HCT116 (cell line): ENCODE data around the gene CACNG1. TPM values are rescaled to one million over a fixed set of nuclear protein-coding genes. Genes with fewer than 3 reads are reported as not detected.

Source experiments
- ATAC-seq: fragments of 200-7000 bp; cut with Tn5 transposase; 2 replicates; pipeline ENCODE4 v1.9.1; 2020; ENCODE audit warnings: mild to moderate bottlenecking, moderate library complexity
- BruUV-seq: library from RNA; stranded (reverse); fragments of 400-500 nt; replicated peaks from 2 replicates; lab custom pipeline; 2021; lab: Mats Ljungman, UMichigan
- CTCF ChIA-PET: fragments of 300-600 bp; sonication (Branson Sonifier 250); formaldehyde crosslinking; loops from one replicate; lab custom pipeline; 2021; ENCODE audit warnings: antibody characterized with exemption; lab: Charles Lee
- POLR2A ChIA-PET: fragments of 300-600, 350-600 bp; sonication (Branson Sonifier 250); formaldehyde crosslinking; loops from one replicate; lab custom pipeline; 2021; ENCODE audit warnings: antibody characterized with exemption; lab: Charles Lee
- RAD21 ChIA-PET, 2 experiments: fragments of 300-600 bp; sonication (Branson Sonifier 250); formaldehyde crosslinking; loops; one replicate each; lab custom pipeline; 2023; ENCODE audit warnings: low total read pairs in 2 of 2; ENCODE audit not compliant: uncharacterized antibody in 2 of 2, unreplicated experiment in 2 of 2, low non-redundant PET in 1 of 2; lab: Charles Lee
- DNase-seq: peaks from one replicate; pipeline ENCODE4 v3.0.0-alpha.2; 2010; ENCODE audit warnings: low read depth, low spot score
- H2AFZ ChIP-seq: fragments of 200-600 bp; shearing (Covaris generic), sonication (generic); 2 replicates; pipeline ENCODE4 v1.6.1; 2017; ENCODE audit warnings: low read depth, mixed run types, mixed read lengths, antibody characterized with exemption, low read length; ENCODE audit not compliant: poor library complexity, severe bottlenecking
- H3K27ac ChIP-seq: 2 replicates; pipeline ENCODE4 v1.5.1; 2012; ENCODE audit warnings: low read depth, low read length
- H3K27me3 ChIP-seq: fragments of 200-600 bp; sonication (generic); 2 replicates; pipeline ENCODE4 v1.6.1; 2016; ENCODE audit warnings: mixed run types, low read length, mixed read lengths; ENCODE audit not compliant: insufficient read depth
- H3K36me3 ChIP-seq, 2 experiments: fragments of 200-500 bp in 1 of 2; fragments of 200-600 bp in 1 of 2; sonication (Bioruptor generic) in 1 of 2; sonication (generic) in 1 of 2; 2 replicates each; pipeline versions ENCODE4 v1.5.1 to v1.6.1; 2014 to 2016; ENCODE audit warnings: low read length in 2 of 2, inconsistent platforms in 1 of 2, mixed read lengths in 1 of 2, mixed run types in 1 of 2; ENCODE audit not compliant: insufficient read depth in 2 of 2, control insufficient read depth in 1 of 2
- H3K4me1 ChIP-seq, 2 experiments: fragments of 200-600 bp in 1 of 2; sonication (generic) in 1 of 2; 2 replicates each; pipeline versions ENCODE4 v1.5.1 to v1.6.1; 2012 to 2017; ENCODE audit warnings: low read length in 2 of 2, inconsistent platforms in 1 of 2, mild to moderate bottlenecking in 1 of 2, mixed read lengths in 1 of 2, mixed run types in 1 of 2, moderate library complexity in 1 of 2; ENCODE audit not compliant: insufficient read depth in 2 of 2, control insufficient read depth in 1 of 2
- H3K4me2 ChIP-seq: fragments of 200-600 bp; sonication (generic); 2 replicates; pipeline ENCODE4 v1.6.1; 2017; ENCODE audit warnings: mixed run types, low read length, mixed read lengths
- H3K4me3 ChIP-seq, 2 experiments: fragments of 200-600 bp in 1 of 2; sonication (generic) in 1 of 2; replicated peaks in 1 of 2; 2 replicates each; pipeline ENCODE4 v1.5.1; 2011 to 2016; ENCODE audit warnings: low read length in 2 of 2, control low read depth in 1 of 2, low read depth in 1 of 2, mild to moderate bottlenecking in 1 of 2, mixed read lengths in 1 of 2, mixed run types in 1 of 2
- H3K79me2 ChIP-seq: fragments of 200-600 bp; sonication (generic); 2 replicates; pipeline ENCODE4 v1.6.1; 2017; ENCODE audit warnings: mild to moderate bottlenecking, mixed run types, low read length, moderate library complexity, mixed read lengths; ENCODE audit not compliant: insufficient read depth
- H3K9ac ChIP-seq: fragments of 200-600 bp; sonication (generic); 2 replicates; pipeline ENCODE4 v1.6.1; 2016; ENCODE audit warnings: low read length, mixed read lengths
- H3K9me2 ChIP-seq: fragments of 200-600 bp; sonication (generic), shearing (Covaris generic); 2 replicates; pipeline ENCODE4 v1.6.1; 2017; ENCODE audit warnings: mixed run types, mild to moderate bottlenecking, moderate library complexity; ENCODE audit not compliant: insufficient read depth
- H3K9me3 ChIP-seq, 2 experiments: fragments of 200-500 bp in 1 of 2; fragments of 200-600 bp in 1 of 2; sonication (Bioruptor generic) in 1 of 2; sonication (generic) in 1 of 2; 2 replicates each; pipeline ENCODE4 v1.6.1; 2014 to 2017; ENCODE audit warnings: low read length in 2 of 2, mixed read lengths in 2 of 2, inconsistent platforms in 1 of 2, low read depth in 1 of 2, mild to moderate bottlenecking in 1 of 2, mixed run types in 1 of 2, moderate library complexity in 1 of 2; ENCODE audit not compliant: control insufficient read depth in 1 of 2, insufficient read depth in 1 of 2
- H4K20me1 ChIP-seq: fragments of 200-600 bp; sonication (generic), shearing (Covaris generic); 2 replicates; pipeline ENCODE4 v1.6.1; 2017; ENCODE audit warnings: mixed run types, mild to moderate bottlenecking, moderate library complexity; ENCODE audit not compliant: insufficient read depth
- CBX3 ChIP-seq: IDR thresholded peaks from 2 replicates; pipeline ENCODE4 v1.6.1; 2012; ENCODE audit warnings: low read depth
- EZH2phosphoT487 ChIP-seq: fragments of 200-600 bp; IDR thresholded peaks from 2 replicates; pipeline ENCODE4 v1.6.1; 2018; ENCODE audit warnings: antibody characterized with exemption, borderline replicate concordance
- MAX ChIP-seq: IDR thresholded peaks from 2 replicates; pipeline ENCODE4 v1.6.1; 2012
- POLR2AphosphoS5 ChIP-seq: IDR thresholded peaks from 2 replicates; pipeline ENCODE4 v1.6.1; 2011; ENCODE audit warnings: mild to moderate bottlenecking, low read depth, low read length, moderate library complexity
- RAD21 ChIP-seq: IDR thresholded peaks from 2 replicates; pipeline ENCODE4 v1.6.1; 2012; ENCODE audit warnings: low read depth, mild to moderate bottlenecking
- REST ChIP-seq: IDR thresholded peaks from 2 replicates; pipeline ENCODE4 v1.6.1; 2012; ENCODE audit warnings: low read depth
- SP1 ChIP-seq: IDR thresholded peaks from 2 replicates; pipeline ENCODE4 v1.6.1; 2012; ENCODE audit warnings: low read depth
- SRF ChIP-seq: IDR thresholded peaks from 2 replicates; pipeline ENCODE4 v1.6.1; 2012; ENCODE audit warnings: low read depth
- intact Hi-C: fragments of 100-400 bp; cut with micrococcal nuclease; formaldehyde crosslinking; loops from 2 replicates; pipeline ENCODE4 v1.10.0; 2022
- total RNA-seq: library from RNA; stranded (reverse); gene quantifications from one replicate; pipeline ENCODE4 v1.2.1, GENCODE V29; 2021; ENCODE audit not compliant: unreplicated experiment

CACNG1 gene
- total RNA-seq, 1 experiment from 2014 or later = not detected

DNA sequence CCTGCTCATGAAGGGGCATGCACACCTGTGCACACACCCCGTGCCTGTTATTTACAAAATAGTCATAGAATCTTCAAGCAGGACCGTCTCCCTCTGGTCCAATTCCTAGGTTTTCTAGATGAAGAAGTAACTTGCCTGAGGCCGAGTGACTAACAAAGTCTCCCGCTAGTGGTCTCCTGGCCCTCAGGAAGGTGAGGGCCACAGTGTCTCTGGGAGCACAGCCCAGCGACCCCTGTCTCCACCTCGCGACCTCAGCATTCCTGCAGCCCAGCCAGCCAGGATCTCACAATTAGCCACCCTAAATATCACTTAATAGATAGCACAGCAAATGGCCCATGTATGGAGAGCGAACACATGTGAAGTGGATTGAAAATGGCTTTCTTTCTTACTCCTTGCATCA lies 30.5 kb upstream of the CACNG1 start:
- TF ChIP-seq EZH2phosphoT487 (no peak), MAX (no peak), SRF (no peak), CBX3 (no peak), SP1 (no peak), RAD21 (no peak), POLR2AphosphoS5 (no peak), REST (no peak)
- Histone ChIP-seq H2AFZ (no peak overlapping the region), H3K36me3 (no peaks in the 10 kb centered on the region), H3K4me1 (no peaks in the 10 kb centered on the region), H3K4me2 (no peak overlapping the region), H3K4me3 (no peak overlapping the region), H3K79me2 (no peaks in the 10 kb centered on the region), H3K27me3 (peaks cover 5% of the 10 kb centered on the region; the same call in 1 of the 2 replicates), H3K9me2 (no peaks in the 10 kb centered on the region), H4K20me1 (no peaks in the 10 kb centered on the region), H3K9ac (no peak overlapping the region), H3K27ac (no peak overlapping the region), H3K9me3 (no peaks in the 10 kb centered on the region)
- ChIA-PET POLR2A (no interaction called here), CTCF (no interaction called here), RAD21 (no interaction called here)
- ATAC-seq (no peak), DNase-seq (no peak)
- no TSS peak for BruUV-seq
- intact Hi-C loops = no loop called here
